IMR-90 (cell line): ENCODE results near the gene NCOA3. TPM values are rescaled to one million over a fixed set of nuclear protein-coding genes. Genes with fewer than 3 reads are reported as not detected.
A peak's percentile ranks its signal among the peaks of the same experiment; 100 is the strongest.

ENCODE experiments used
- ATAC-seq: fragments of 200-7000 bp; cut with Tn5 transposase; 2 replicates; pipeline ENCODE4 v1.9.1; 2020; ENCODE audit warnings: low read depth, mild to moderate bottlenecking, moderate library complexity
- BruUV-seq: library from RNA; stranded (reverse); fragments of 400-500 nt; replicated peaks from 2 replicates; lab custom pipeline; 2021; lab: Mats Ljungman, UMichigan
- CTCF ChIA-PET: fragments of 300-600 bp; formaldehyde crosslinking; extraction: SDS; loops from one replicate; lab custom pipeline; 2021; ENCODE audit warnings: antibody characterized with exemption; lab: Yijun Ruan, JAX
- POLR2A ChIA-PET: fragments of 300-600 bp; sonication (Branson Sonifier 250); formaldehyde crosslinking; loops from one replicate; lab custom pipeline; 2022; ENCODE audit warnings: antibody characterized with exemption; ENCODE audit not compliant: unreplicated experiment; lab: Charles Lee
- DNase-seq: peaks from one replicate; pipeline ENCODE4 v3.0.0; 2013
- H2AFZ ChIP-seq: replicated peaks from 2 replicates; pipeline ENCODE3; 2013; ENCODE audit warnings: low read length, mild to moderate bottlenecking; ENCODE audit not compliant: poor library complexity
- H2AK5ac ChIP-seq: 2 replicates; pipeline ENCODE4 v1.6.1; 2013; ENCODE audit warnings: low read depth, low read length, inconsistent platforms
- H2AK9ac ChIP-seq: replicated peaks from 2 replicates; pipeline ENCODE3; 2013; ENCODE audit warnings: mild to moderate bottlenecking, low read depth, low read length, moderate library complexity; ENCODE audit not compliant: poor library complexity
- H2BK120ac ChIP-seq: 2 replicates; pipeline ENCODE4 v1.6.1; 2013; ENCODE audit warnings: low read depth, low read length, inconsistent platforms
- H2BK15ac ChIP-seq: 3 replicates; pipeline ENCODE4 v1.6.1; 2013; ENCODE audit warnings: low read depth, low read length, inconsistent platforms
- H2BK20ac ChIP-seq: 2 replicates; pipeline ENCODE4 v1.6.1; 2013; ENCODE audit warnings: low read depth, mild to moderate bottlenecking, inconsistent platforms, low read length, moderate library complexity
- H2BK5ac ChIP-seq: 2 replicates; pipeline ENCODE4 v1.6.1; 2013; ENCODE audit warnings: mild to moderate bottlenecking, low read depth, low read length, inconsistent platforms; ENCODE audit not compliant: poor library complexity, severe bottlenecking
- H3K14ac ChIP-seq: replicated peaks from 2 replicates; pipeline ENCODE4 v1.6.1; 2013; ENCODE audit warnings: low read depth, low read length, inconsistent platforms
- H3K18ac ChIP-seq: 2 replicates; pipeline ENCODE4 v1.6.1; 2013; ENCODE audit warnings: low read depth, low read length, control low read depth
- H3K23ac ChIP-seq: 2 replicates; pipeline ENCODE4 v1.6.1; 2013; ENCODE audit warnings: low read depth, low read length, inconsistent platforms
- H3K27ac ChIP-seq: 2 replicates; pipeline ENCODE4 v1.5.1; 2013; ENCODE audit warnings: mild to moderate bottlenecking, control low read depth, low read length; ENCODE audit not compliant: insufficient read depth
- H3K27me3 ChIP-seq: 2 replicates; pipeline ENCODE4 v1.6.1; 2013; ENCODE audit warnings: low read length; ENCODE audit not compliant: control insufficient read depth, insufficient read depth
- H3K36me3 ChIP-seq: 2 replicates; pipeline ENCODE4 v1.6.1; 2013; ENCODE audit warnings: low read length, mixed read lengths; ENCODE audit not compliant: control insufficient read depth, insufficient read depth
- H3K4ac ChIP-seq: 2 replicates; pipeline ENCODE4 v1.6.1; 2013; ENCODE audit warnings: low read depth, low read length, inconsistent platforms
- H3K4me1 ChIP-seq: 2 replicates; pipeline ENCODE4 v1.6.1; 2013; ENCODE audit warnings: low read length, mixed read lengths; ENCODE audit not compliant: control insufficient read depth, insufficient read depth
- H3K4me2 ChIP-seq: 2 replicates; pipeline ENCODE4 v1.6.1; 2013; ENCODE audit warnings: low read depth, mild to moderate bottlenecking, control low read depth, low read length, moderate library complexity
- H3K4me3 ChIP-seq: 2 replicates; pipeline ENCODE4 v1.5.1; 2013; ENCODE audit warnings: low read depth, mild to moderate bottlenecking, control low read depth, low read length, moderate library complexity; ENCODE audit not compliant: insufficient read depth
- H3K56ac ChIP-seq: 2 replicates; pipeline ENCODE4 v1.6.1; 2013; ENCODE audit warnings: low read length, inconsistent platforms; ENCODE audit not compliant: insufficient read depth; ENCODE audit errors: extremely low read depth
- H3K79me1 ChIP-seq, 2 experiments: 2 replicates each; pipeline ENCODE4 v1.6.1; 2013; ENCODE audit warnings: low read length in 2 of 2, inconsistent platforms in 1 of 2, low read depth in 1 of 2
- H3K9ac ChIP-seq: 2 replicates; pipeline ENCODE4 v1.6.1; 2013; ENCODE audit warnings: low read depth, low read length, control low read depth
- H3K9me1 ChIP-seq: 2 replicates; pipeline ENCODE4 v1.6.1; 2013; ENCODE audit warnings: low read length, inconsistent platforms; ENCODE audit not compliant: insufficient read depth
- H3K9me3 ChIP-seq: 2 replicates; pipeline ENCODE4 v1.6.1; 2013; ENCODE audit warnings: low read length; ENCODE audit not compliant: control insufficient read depth, insufficient read depth
- H4K20me1 ChIP-seq: 2 replicates; pipeline ENCODE4 v1.6.1; 2013; ENCODE audit warnings: low read length, inconsistent platforms; ENCODE audit not compliant: insufficient read depth
- H4K5ac ChIP-seq: 2 replicates; pipeline ENCODE4 v1.6.1; 2013; ENCODE audit warnings: mild to moderate bottlenecking, low read depth, low read length, control low read depth
- H4K8ac ChIP-seq, 2 experiments: 2 replicates each; pipeline ENCODE4 v1.6.1; 2013; ENCODE audit warnings: low read depth in 2 of 2, low read length in 2 of 2, control low read depth in 1 of 2, inconsistent platforms in 1 of 2
- H4K91ac ChIP-seq: 2 replicates; pipeline ENCODE4 v1.6.1; 2013; ENCODE audit warnings: low read depth, low read length, inconsistent platforms; ENCODE audit not compliant: insufficient read depth
- BHLHE40 ChIP-seq: fragments of 150-350 bp; IDR thresholded peaks from 2 replicates; pipeline ENCODE4 v1.6.1; 2016; ENCODE audit warnings: mild to moderate bottlenecking, low read depth, low read length
- CEBPB ChIP-seq: IDR thresholded peaks from 2 replicates; pipeline ENCODE4 v1.6.1; 2012; ENCODE audit warnings: low read depth, low read length, improper control_type of control experiment
- MAFK ChIP-seq: IDR thresholded peaks from 2 replicates; pipeline ENCODE4 v1.6.1; 2012; ENCODE audit warnings: low read depth, low read length, improper control_type of control experiment
- MAZ ChIP-seq: IDR thresholded peaks from 2 replicates; pipeline ENCODE4 v1.6.1; 2012; ENCODE audit warnings: low read depth, mild to moderate bottlenecking, low read length, improper control_type of control experiment, moderate library complexity, borderline replicate concordance
- MXI1 ChIP-seq: IDR thresholded peaks from 2 replicates; pipeline ENCODE4 v1.6.1; 2012; ENCODE audit warnings: low read depth, mild to moderate bottlenecking, low read length, moderate library complexity, borderline replicate concordance
- NFE2L2 ChIP-seq: fragments of 150-350 bp; IDR thresholded peaks from 2 replicates; pipeline ENCODE4 v1.6.1; 2016; ENCODE audit warnings: low read depth, mild to moderate bottlenecking, low read length
- POLR2A ChIP-seq: IDR thresholded peaks from 2 replicates; pipeline ENCODE4 v1.6.1; 2012; ENCODE audit warnings: mild to moderate bottlenecking, low read depth, low read length
- RAD21 ChIP-seq: IDR thresholded peaks from 2 replicates; pipeline ENCODE4 v1.6.1; 2012; ENCODE audit warnings: low read length, improper control_type of control experiment
- RCOR1 ChIP-seq: IDR thresholded peaks from 2 replicates; pipeline ENCODE4 v1.6.1; 2012; ENCODE audit warnings: mild to moderate bottlenecking, low read length, improper control_type of control experiment; ENCODE audit not compliant: insufficient replicate concordance
- RFX5 ChIP-seq: IDR thresholded peaks from 2 replicates; pipeline ENCODE4 v1.8.0; 2012; ENCODE audit warnings: low read depth, mild to moderate bottlenecking, low read length, moderate library complexity
- SMC3 ChIP-seq: fragments of 150-350 bp; IDR thresholded peaks from 2 replicates; pipeline ENCODE4 v1.6.1; 2016; ENCODE audit warnings: low read depth, mild to moderate bottlenecking, antibody characterized with exemption, low read length, moderate library complexity
- WGBS, 2 experiments: methylation state at CpG; one replicate each; pipeline versions ENCODE4 v1.1.5 to v1.1.7; 2013; ENCODE audit warnings: missing lambda C conversion rate in 2 of 2; ENCODE audit not compliant: insufficient read length in 1 of 2; ENCODE audit errors: extremely low coverage in 2 of 2; 5-methylcytosine and 5-hydroxymethylcytosine counted together
- dilution Hi-C: fragments of 300-500 bp; cut with HindIII; formaldehyde crosslinking; loops from one replicate; pipeline ENCODE4 v1.14.3; 2018; ENCODE audit warnings: low sequenced_read_pairs; ENCODE audit not compliant: unreplicated experiment
- in situ Hi-C: fragments of 300-500 bp; cut with MboI; formaldehyde crosslinking; loops from 3 replicates; pipeline ENCODE4 v1.14.3; 2019; ENCODE audit warnings: low sequenced_read_pairs, inconsistent platforms, mixed read lengths
- intact Hi-C: fragments of 100-400 bp; cut with micrococcal nuclease; formaldehyde crosslinking; loops from 2 replicates; pipeline ENCODE4 v1.10.0; 2022
- polyA plus RNA-seq, 3 experiments: library from polyadenylated mRNA; depleted of rRNA; stranded (reverse); fragments of >200 nt; gene quantifications; 2 replicates each; pipeline ENCODE4 v1.2.3, GENCODE V29; 2012; ENCODE audit warnings: low replicate concordance in 1 of 3
- total RNA-seq: library from RNA; depleted of rRNA; stranded (reverse); fragments of >200 nt; gene quantifications from 2 replicates; pipeline ENCODE4 v1.2.3, GENCODE V29; 2012
- TF ChIP-seq, protein P1 (sequence below): fragments of 150-350 bp; IDR thresholded peaks from 2 replicates; pipeline ENCODE4 v1.6.1; 2016; ENCODE audit warnings: low read depth, mild to moderate bottlenecking, low read length, moderate library complexity, borderline replicate concordance
- TF ChIP-seq, protein P2 (sequence below): conservative IDR thresholded peaks from 2 replicates; pipeline ENCODE4 v1.5.1; 2012; ENCODE audit warnings: mild to moderate bottlenecking, low read depth, low read length, improper control_type of control experiment

Gene NCOA3
- total and polyA plus RNA-seq, 2 of the 4 experiments (the other 2 are of a cell fraction), result 8.8 to 29.0 TPM

DNA sequence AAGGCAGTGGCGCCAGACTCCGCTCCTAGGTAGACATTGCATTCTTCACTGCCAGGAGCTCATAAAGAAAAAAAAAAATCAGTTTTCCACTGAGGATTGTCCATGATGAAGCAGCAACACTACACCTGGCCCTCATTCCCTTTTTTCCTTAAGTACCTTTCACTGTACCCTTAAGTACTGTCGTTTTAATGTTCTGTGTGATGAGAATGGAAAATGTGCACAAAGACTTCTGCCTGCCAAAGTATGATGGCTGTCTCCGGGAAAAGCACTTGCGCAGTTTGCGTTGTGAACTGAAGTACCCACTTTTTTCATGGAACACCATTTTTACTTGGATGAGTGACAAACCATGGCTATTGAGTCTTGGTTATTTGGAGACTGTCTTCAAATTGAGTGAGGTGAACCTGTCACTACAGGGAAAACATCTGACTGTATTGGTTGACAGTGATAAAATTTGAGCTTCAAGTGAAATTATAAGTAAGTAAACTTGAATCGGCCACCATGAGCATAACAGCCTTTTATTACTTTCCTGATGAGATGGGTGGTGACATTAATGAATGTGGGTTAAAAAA is 104.8 kb downstream of the NCOA3 start:
- no peak overlapping the region for H3K4me3 ChIP-seq
- intact Hi-C loops (loop anchor here (5.0 kb wide), 1 partner anchor 104 kb away; the partner anchor contains the start of gene NCOA3), dilution Hi-C loops (no loop called here), in situ Hi-C loops (no loop called here)
- no peak overlapping the region for H2BK15ac ChIP-seq
- ATAC-seq (no peak), DNase-seq (no peak)
- no peak overlapping the region for H2AFZ ChIP-seq
- no peak overlapping the region for H2AK9ac ChIP-seq
- H3K4ac ChIP-seq, result no peak overlapping the region
- H3K14ac ChIP-seq, result no peak overlapping the region
- H3K36me3 ChIP-seq, result no peaks in the 10 kb centered on the region
- H3K9ac ChIP-seq, result no peak overlapping the region
- H3K79me1 ChIP-seq, result peaks cover 8 to 37% of the 10 kb centered on the region in 2 experiments
- no peak overlapping the region for H3K18ac ChIP-seq
- no peak overlapping the region for H3K56ac ChIP-seq
- no peaks in the 10 kb centered on the region for H4K20me1 ChIP-seq
- ChIA-PET POLR2A (no interaction called here), CTCF (no interaction called here)
- H3K4me1 ChIP-seq, result peaks cover 7% of the 10 kb centered on the region
- H2AK5ac ChIP-seq, result no peak overlapping the region
- H3K27me3 ChIP-seq, result no peaks in the 10 kb centered on the region
- no TSS peak for BruUV-seq
- peak overlapping the region; percentile 37; the same call in 1 of the 2 replicates for H3K27ac ChIP-seq
- H4K91ac ChIP-seq, result no peak overlapping the region; the same call in 1 of the 2 replicates
- H4K8ac ChIP-seq, result 0 out of 4 replicates have a peak overlapping the region, but pooled peaks of 1 of the 2 experiments have one; percentile 18
- H4K5ac ChIP-seq, result no peak overlapping the region
- TF ChIP-seq, protein P1, sequence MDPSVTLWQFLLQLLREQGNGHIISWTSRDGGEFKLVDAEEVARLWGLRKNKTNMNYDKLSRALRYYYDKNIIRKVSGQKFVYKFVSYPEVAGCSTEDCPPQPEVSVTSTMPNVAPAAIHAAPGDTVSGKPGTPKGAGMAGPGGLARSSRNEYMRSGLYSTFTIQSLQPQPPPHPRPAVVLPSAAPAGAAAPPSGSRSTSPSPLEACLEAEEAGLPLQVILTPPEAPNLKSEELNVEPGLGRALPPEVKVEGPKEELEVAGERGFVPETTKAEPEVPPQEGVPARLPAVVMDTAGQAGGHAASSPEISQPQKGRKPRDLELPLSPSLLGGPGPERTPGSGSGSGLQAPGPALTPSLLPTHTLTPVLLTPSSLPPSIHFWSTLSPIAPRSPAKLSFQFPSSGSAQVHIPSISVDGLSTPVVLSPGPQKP, result no peak
- TF ChIP-seq BHLHE40, result no peak
- TF ChIP-seq SMC3, result no peak
- TF ChIP-seq NFE2L2, result no peak
- no peak for TF ChIP-seq MXI1
- TF ChIP-seq MAFK, result no peak
- no peak for TF ChIP-seq RAD21
- TF ChIP-seq RFX5, result no peak
- TF ChIP-seq MAZ, result no peak
- no peak for TF ChIP-seq RCOR1
- TF ChIP-seq CEBPB, result no peak
- TF ChIP-seq, protein P2, sequence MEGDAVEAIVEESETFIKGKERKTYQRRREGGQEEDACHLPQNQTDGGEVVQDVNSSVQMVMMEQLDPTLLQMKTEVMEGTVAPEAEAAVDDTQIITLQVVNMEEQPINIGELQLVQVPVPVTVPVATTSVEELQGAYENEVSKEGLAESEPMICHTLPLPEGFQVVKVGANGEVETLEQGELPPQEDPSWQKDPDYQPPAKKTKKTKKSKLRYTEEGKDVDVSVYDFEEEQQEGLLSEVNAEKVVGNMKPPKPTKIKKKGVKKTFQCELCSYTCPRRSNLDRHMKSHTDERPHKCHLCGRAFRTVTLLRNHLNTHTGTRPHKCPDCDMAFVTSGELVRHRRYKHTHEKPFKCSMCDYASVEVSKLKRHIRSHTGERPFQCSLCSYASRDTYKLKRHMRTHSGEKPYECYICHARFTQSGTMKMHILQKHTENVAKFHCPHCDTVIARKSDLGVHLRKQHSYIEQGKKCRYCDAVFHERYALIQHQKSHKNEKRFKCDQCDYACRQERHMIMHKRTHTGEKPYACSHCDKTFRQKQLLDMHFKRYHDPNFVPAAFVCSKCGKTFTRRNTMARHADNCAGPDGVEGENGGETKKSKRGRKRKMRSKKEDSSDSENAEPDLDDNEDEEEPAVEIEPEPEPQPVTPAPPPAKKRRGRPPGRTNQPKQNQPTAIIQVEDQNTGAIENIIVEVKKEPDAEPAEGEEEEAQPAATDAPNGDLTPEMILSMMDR, result no peak
- no peak for TF ChIP-seq POLR2A
- H3K9me3 ChIP-seq, result no peaks in the 10 kb centered on the region
- no peak overlapping the region for H3K4me2 ChIP-seq
- peaks cover 2% of the 10 kb centered on the region; the same call in 1 of the 2 replicates for H3K9me1 ChIP-seq
- no peak overlapping the region; the same call in 1 of the 2 replicates for H2BK120ac ChIP-seq
- peak overlapping the region; percentile 51 for H2BK5ac ChIP-seq
- WGBS, 2 experiments, result no CpG with 5 or more reads among the region's 7 CpGs
- H2BK20ac ChIP-seq, result no peak overlapping the region
- H3K23ac ChIP-seq, result no peak overlapping the region
